Posterior vena cava (tissue), 2 donors: ENCODE results near the gene EFCC1. TPM values are rescaled to one million over a fixed set of nuclear protein-coding genes. Genes with fewer than 3 reads are reported as not detected.

Source experiments
- DNase-seq: peaks from one replicate; pipeline ENCODE4 v3.0.0-alpha.2; 2020; ENCODE audit warnings: low spot score
- intact Hi-C, 2 donors: fragments of 100-400 bp; cut with DNase I; formaldehyde crosslinking; loops; one replicate each; pipeline versions ENCODE4 v1.14.1 to v1.14.2; 2022 to 2023
- long read RNA-seq, 2 donors: library from polyadenylated mRNA; unstranded; transcript quantifications; one replicate each; pipeline ENCODE4 v2.0.0, GENCODE V29; 2020 to 2021
- total RNA-seq, 2 donors: library from RNA; stranded (reverse); fragmentation: NEBNext Ultra II Directional; extraction: Animal tissue kit (Norgen Biotek cat#: 25700); gene quantifications; one replicate each; pipeline ENCODE4 v1.2.1, GENCODE V29; 2021
- donor health status: DM: yes; HTN: yes; CAD: no.
- donor health status: DM: yes; HTN: yes; CAD: no.

The EFCC1 gene
- total RNA-seq, result 1 to 10 TPM; 1.3 to 2.1 TPM
- long read RNA-seq, donor 1, partial matches to known transcripts, result 0 of 2 reads
- long read RNA-seq, donor 1, other reads (novel, unspliced or antisense), result 2 of 2 reads
- long read RNA-seq, donor 2, result 0 reads

GRCh38 chr3:129001101-129001805 is at the start of gene EFCC1:
TSS of gene EFCC1 (plus strand) at chr3:129001304. CDS start at chr3:129001629, 325 bp downstream.
- intact Hi-C loops, result no loop called here
- DNase-seq, result no peak

GRCh38 chr3:128956440-128956839 is 44.7 kb upstream of the EFCC1 start:
- intact Hi-C loops, result no loop called here
- DNase-seq, result no peak

GRCh38 chr3:128965280-128965679 is 35.8 kb upstream of the EFCC1 start:
- intact Hi-C loops, result no loop called here

GRCh38 chr3:128965818-128966217 is 35.3 kb upstream of the EFCC1 start:
- intact Hi-C loops, result no loop called here

More at GRCh38 chr3:128965280-128965679, 35.8 kb upstream of the EFCC1 start:
- DNase-seq, result no peak

GRCh38 chr3:128967748-128968355 is 33.3 kb upstream of the EFCC1 start:
- intact Hi-C loops, result no loop called here
- DNase-seq, result no peak

More at GRCh38 chr3:128965818-128966217, 35.3 kb upstream of the EFCC1 start:
- DNase-seq, result no peak

- intact Hi-C loops, result loop anchor here in 1 of 2 donors (10.0 kb wide), 1 partner anchor 115 kb away; no protein-coding TSS in a partner anchor
- no peak for DNase-seq
Measured at GRCh38 chr3:128969993-128970739, 30.9 kb upstream of the EFCC1 start.

GRCh38 chr3:128970740-128971047 is 30.4 kb upstream of the EFCC1 start:
- DNase-seq, result no peak
- intact Hi-C loops, result loop anchor here in 1 of 2 donors (10.0 kb wide), 1 partner anchor 114 kb away; no protein-coding TSS in a partner anchor

GRCh38 chr3:128971421-128972100 is 29.5 kb upstream of the EFCC1 start:
- intact Hi-C loops, result loop anchor here in 1 of 2 donors (10.0 kb wide), 1 partner anchor 113 kb away; no protein-coding TSS in a partner anchor
- no peak for DNase-seq

GRCh38 chr3:128973988-128974564 is 27.0 kb upstream of the EFCC1 start:
- intact Hi-C loops, result loop anchor here in 1 of 2 donors (10.0 kb wide), 1 partner anchor 111 kb away; no protein-coding TSS in a partner anchor
- no peak for DNase-seq

- intact Hi-C loops, result loop anchor here in 1 of 2 donors (10.0 kb wide), 1 partner anchor 110 kb away; no protein-coding TSS in a partner anchor
Measured at GRCh38 chr3:128975276-128975675, 25.8 kb upstream of the EFCC1 start.

GRCh38 chr3:128983293-128984069 is 17.6 kb upstream of the EFCC1 start:
- no peak for DNase-seq
- intact Hi-C loops, result no loop called here

More at GRCh38 chr3:128975276-128975675, 25.8 kb upstream of the EFCC1 start:
- DNase-seq, result no peak

GRCh38 chr3:128984596-128984995 is 16.5 kb upstream of the EFCC1 start:
- intact Hi-C loops, result no loop called here
- no peak for DNase-seq

GRCh38 chr3:128987302-128988100 is 13.6 kb upstream of the EFCC1 start:
- DNase-seq, result no peak
- intact Hi-C loops, result no loop called here

GRCh38 chr3:128988286-128988685 is 12.8 kb upstream of the EFCC1 start:
- no peak for DNase-seq
- intact Hi-C loops, result no loop called here

GRCh38 chr3:128991355-128991895 is 9.7 kb upstream of the EFCC1 start:
- no peak for DNase-seq
- intact Hi-C loops, result no loop called here

- DNase-seq, result no peak
- intact Hi-C loops, result no loop called here
Measured at GRCh38 chr3:128992926-128993460, 8.1 kb upstream of the EFCC1 start.
